Vagina (tissue), 2 donors: ENCODE results near the gene SCNN1G.

Experiments
- CTCF ChIP-seq, 3 experiments: fragments of 450-650 bp in 2 of 3; fragments of 200-600 bp in 1 of 3; sonication (generic) in 1 of 3; IDR thresholded peaks; one replicate each; pipeline ENCODE4 v1.5.1; 2017 to 2019; ENCODE audit warnings: antibody characterized with exemption in 3 of 3, mild to moderate bottlenecking in 2 of 3, moderate library complexity in 2 of 3
- POLR2A ChIP-seq, 2 donors: fragments of 450-650 bp; IDR thresholded peaks; one replicate each; pipeline ENCODE4 v1.6.1; 2017; ENCODE audit warnings: antibody characterized with exemption in 2 of 2, mild to moderate bottlenecking in 2 of 2, moderate library complexity in 2 of 2

- TF ChIP-seq CTCF (IDR thresholded peaks at IDR 0.05) (no peak), POLR2A (IDR thresholded peaks at IDR 0.05) (no peak)
These were observed 27.0 kb upstream of the SCNN1G start for GRCh38 chr16:23155445-23156049.
